Muscle layer of colon (tissue), 2 donors: ENCODE measurements around the gene ESYT1.

ENCODE experiments used
- H3K27ac ChIP-seq: one replicate; pipeline ENCODE4 v1.7.0; 2013; ENCODE audit warnings: low read depth, mild to moderate bottlenecking, low read length, moderate library complexity
- H3K27me3 ChIP-seq, 2 donors: one replicate each; pipeline ENCODE4 v1.7.0; 2013; ENCODE audit warnings: low read length in 2 of 2, mild to moderate bottlenecking in 2 of 2; ENCODE audit not compliant: insufficient read depth in 2 of 2, control insufficient read depth in 1 of 2
- H3K36me3 ChIP-seq: one replicate; pipeline ENCODE4 v1.7.0; 2013; ENCODE audit warnings: mild to moderate bottlenecking, low read length; ENCODE audit not compliant: insufficient read depth
- H3K4me1 ChIP-seq: one replicate; pipeline ENCODE4 v1.7.0; 2013; ENCODE audit warnings: mild to moderate bottlenecking, low read length; ENCODE audit not compliant: insufficient read depth
- H3K4me3 ChIP-seq, 2 donors: one replicate each; pipeline ENCODE4 v1.7.0; 2013; ENCODE audit warnings: low read length in 2 of 2, low read depth in 1 of 2, mild to moderate bottlenecking in 1 of 2, moderate library complexity in 1 of 2
- H3K9ac ChIP-seq: one replicate; pipeline ENCODE4 v1.7.0; 2013; ENCODE audit warnings: low read length
- H3K9me3 ChIP-seq: one replicate; pipeline ENCODE4 v1.7.0; 2013; ENCODE audit warnings: mild to moderate bottlenecking, low read length
- donor health status: abdominal sarcoma.
- donor health status: Adenocarcinoma of cecum.

ESYT1 gene

GRCh38 chr12:56158926-56159461, 30.9 kb downstream of the ESYT1 start:
- no peaks in the 10 kb centered on the region for H3K27me3 ChIP-seq
- peak overlapping the region; percentile 93 for H3K27ac ChIP-seq
- H3K36me3 ChIP-seq, result peaks cover 46% of the 10 kb centered on the region
- peaks cover 36% of the 10 kb centered on the region for H3K4me1 ChIP-seq
- peak overlapping the region; percentile 86 to 99 for H3K4me3 ChIP-seq
- peak overlapping the region; percentile 100 for H3K9ac ChIP-seq
- H3K9me3 ChIP-seq, result no peaks in the 10 kb centered on the region

GRCh38 chr12:56159482-56160192, 31.6 kb downstream of the ESYT1 start:
- Histone ChIP-seq H3K4me3 (peak overlapping the region; percentile 86 to 99), H3K9me3 (no peaks in the 10 kb centered on the region), H3K4me1 (peaks cover 36% of the 10 kb centered on the region), H3K27ac (peak overlapping the region; percentile 93), H3K36me3 (peaks cover 46% of the 10 kb centered on the region), H3K27me3 (no peaks in the 10 kb centered on the region), H3K9ac (peak overlapping the region; percentile 100)

- peak overlapping the region; percentile 100 for H3K9ac ChIP-seq
- H3K27me3 ChIP-seq, result no peaks in the 10 kb centered on the region
- H3K4me1 ChIP-seq, result peaks cover 36% of the 10 kb centered on the region
- peaks cover 50% of the 10 kb centered on the region for H3K36me3 ChIP-seq
- no peaks in the 10 kb centered on the region for H3K9me3 ChIP-seq
- peak overlapping the region; percentile 93 for H3K27ac ChIP-seq
- peak overlapping the region; percentile 86 to 99 for H3K4me3 ChIP-seq
Observed at GRCh38 chr12:56160193-56160763, 32.2 kb downstream of the ESYT1 start.

- Histone ChIP-seq H3K4me3 (peak overlapping the region; percentile 86 to 99), H3K4me1 (peaks cover 36% of the 10 kb centered on the region), H3K9me3 (no peaks in the 10 kb centered on the region), H3K36me3 (peaks cover 56% of the 10 kb centered on the region), H3K27me3 (no peaks in the 10 kb centered on the region), H3K27ac (peak overlapping the region; percentile 93), H3K9ac (peak overlapping the region; percentile 100)
Observed at GRCh38 chr12:56160894-56161689, 33.0 kb downstream of the ESYT1 start.

- Histone ChIP-seq H3K27me3 (no peaks in the 10 kb centered on the region), H3K4me1 (peaks cover 36% of the 10 kb centered on the region), H3K9me3 (no peaks in the 10 kb centered on the region), H3K27ac (peak overlapping the region; percentile 93), H3K4me3 (peak overlapping the region; percentile 86 to 99), H3K9ac (peak overlapping the region; percentile 100), H3K36me3 (peaks cover 60% of the 10 kb centered on the region)
Observed at GRCh38 chr12:56161690-56162351, 33.8 kb downstream of the ESYT1 start.

GRCh38 chr12:56162468-56163290, 34.6 kb downstream of the ESYT1 start:
- no peaks in the 10 kb centered on the region for H3K27me3 ChIP-seq
- peak overlapping the region in 1 of 2 donors; percentile 14 for H3K4me3 ChIP-seq
- peaks cover 36% of the 10 kb centered on the region for H3K4me1 ChIP-seq
- no peaks in the 10 kb centered on the region for H3K9me3 ChIP-seq
- peaks cover 65% of the 10 kb centered on the region for H3K36me3 ChIP-seq
- H3K27ac ChIP-seq, result peak overlapping the region; percentile 66
- no peak overlapping the region for H3K9ac ChIP-seq

GRCh38 chr12:56163533-56164344, 35.7 kb downstream of the ESYT1 start:
- no peaks in the 10 kb centered on the region for H3K27me3 ChIP-seq
- no peak overlapping the region for H3K4me3 ChIP-seq
- H3K9me3 ChIP-seq, result no peaks in the 10 kb centered on the region
- H3K27ac ChIP-seq, result peak overlapping the region; percentile 66
- H3K36me3 ChIP-seq, result peaks cover 70% of the 10 kb centered on the region
- no peak overlapping the region for H3K9ac ChIP-seq
- H3K4me1 ChIP-seq, result peaks cover 36% of the 10 kb centered on the region

- no peaks in the 10 kb centered on the region for H3K9me3 ChIP-seq
- no peak overlapping the region for H3K4me3 ChIP-seq
- peaks cover 74% of the 10 kb centered on the region for H3K36me3 ChIP-seq
- H3K4me1 ChIP-seq, result peaks cover 36% of the 10 kb centered on the region
- peak overlapping the region; percentile 66 for H3K27ac ChIP-seq
- H3K9ac ChIP-seq, result no peak overlapping the region
- no peaks in the 10 kb centered on the region for H3K27me3 ChIP-seq
Observed at GRCh38 chr12:56164345-56164729, 36.3 kb downstream of the ESYT1 start.

- H3K36me3 ChIP-seq, result peaks cover 74% of the 10 kb centered on the region
- no peak overlapping the region for H3K4me3 ChIP-seq
- H3K9ac ChIP-seq, result no peak overlapping the region
- H3K27ac ChIP-seq, result no peak overlapping the region
- H3K9me3 ChIP-seq, result no peaks in the 10 kb centered on the region
- peaks cover 30% of the 10 kb centered on the region for H3K4me1 ChIP-seq
- H3K27me3 ChIP-seq, result no peaks in the 10 kb centered on the region
Observed at GRCh38 chr12:56165369-56165768, 37.3 kb downstream of the ESYT1 start.

GRCh38 chr12:56169229-56169759, 41.2 kb downstream of the ESYT1 start:
- no peak overlapping the region for H3K27ac ChIP-seq
- peaks cover 74% of the 10 kb centered on the region for H3K36me3 ChIP-seq
- no peak overlapping the region for H3K9ac ChIP-seq

More at GRCh38 chr12:56169229-56169759, 41.2 kb downstream of the ESYT1 start:
- H3K4me1 ChIP-seq, result no peaks in the 10 kb centered on the region
- no peak overlapping the region for H3K4me3 ChIP-seq
- no peaks in the 10 kb centered on the region for H3K9me3 ChIP-seq
- no peaks in the 10 kb centered on the region for H3K27me3 ChIP-seq
